ENCODE data around the gene ARL15.

GRCh38 chr5:54298947-54299346, 11.4 kb downstream of the ARL15 start:
- TF ChIP-seq SREBF2 (CRISPR knock-in tag; IDR thresholded peaks at IDR 0.05), result no peak
- TF ChIP-seq PHB2 (IDR thresholded peaks at IDR 0.05; ENCODE audit: low read depth), result no peak

Data from K562 (cell line).